NCI-H2196 treated with DMSO at 0.1 percent for 48 hours (cell line): ENCODE results near the gene GSE1.

Experiments
- DNase-seq: peaks from one replicate; lab custom pipeline; 2025; ENCODE audit not compliant: unreplicated experiment; lab: John Stamatoyannopoulos, UW

Gene GSE1

DNA sequence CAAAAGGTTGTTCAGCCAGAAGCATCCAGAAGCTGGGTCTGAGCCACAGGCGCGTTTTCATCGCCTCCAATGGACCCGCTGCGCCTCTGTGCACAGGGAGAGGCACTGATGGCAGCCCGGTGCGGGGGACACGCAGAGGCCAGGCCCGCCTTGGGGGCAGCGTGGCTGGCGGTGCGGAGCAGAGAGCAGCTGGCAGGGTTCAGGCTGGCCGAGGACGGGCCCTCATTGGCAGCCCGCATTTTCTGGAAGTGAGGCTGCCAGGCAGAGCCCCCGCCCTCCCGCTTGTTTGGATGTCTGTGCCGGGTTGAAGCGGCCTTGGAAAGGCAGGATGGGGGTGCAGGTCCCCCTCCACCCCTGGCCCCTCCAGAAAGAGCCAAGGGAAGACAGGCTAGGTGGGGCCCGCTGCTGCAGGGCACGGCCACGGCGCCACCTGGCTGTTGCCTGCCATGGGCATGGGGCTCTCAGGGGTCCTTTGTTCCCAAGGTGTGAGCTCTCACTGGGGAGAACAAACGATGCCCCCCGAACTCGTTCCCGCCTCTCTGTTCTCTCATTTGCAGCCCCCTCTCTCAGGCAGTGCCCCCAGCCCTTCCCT, 18.8 kb downstream of the GSE1 start:
- DNase-seq: no peak

DNA sequence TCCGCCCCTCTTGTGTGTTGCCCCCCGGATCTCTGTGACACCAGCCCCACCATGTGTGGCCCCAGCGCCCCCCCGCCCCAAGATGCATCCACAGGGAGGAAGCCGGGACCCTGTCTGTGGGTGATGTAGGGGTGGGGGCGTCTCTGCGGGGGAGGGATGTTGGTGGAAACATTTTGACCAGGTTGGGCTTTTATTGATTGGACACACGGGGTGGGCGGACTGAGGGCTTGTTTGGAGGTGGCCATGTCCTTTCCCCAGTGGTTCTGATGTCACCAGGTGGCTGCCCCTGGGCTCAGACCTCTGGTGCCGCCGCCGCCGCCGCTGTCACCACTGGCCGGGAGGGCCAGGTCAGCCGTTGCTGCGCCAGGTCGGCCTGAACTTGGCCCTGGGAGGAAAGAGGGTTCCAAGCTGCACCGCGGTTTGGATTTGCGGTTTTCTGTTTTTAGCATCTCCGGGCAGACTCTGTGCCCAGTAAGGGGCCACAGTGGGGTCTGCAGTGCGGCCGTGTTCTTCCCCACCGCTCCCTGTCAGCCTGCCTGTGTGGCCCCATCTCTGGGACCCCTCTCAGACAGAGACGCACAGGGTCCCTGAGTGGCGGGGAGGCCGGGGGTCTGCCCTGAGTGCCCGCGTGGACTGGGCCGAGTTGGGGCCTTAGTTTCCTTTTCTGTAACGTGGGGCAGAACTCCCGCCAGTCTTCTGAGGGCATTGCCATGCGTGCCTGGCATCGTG, 19.8 kb downstream of the GSE1 start:
- DNase-seq: no peak

DNA sequence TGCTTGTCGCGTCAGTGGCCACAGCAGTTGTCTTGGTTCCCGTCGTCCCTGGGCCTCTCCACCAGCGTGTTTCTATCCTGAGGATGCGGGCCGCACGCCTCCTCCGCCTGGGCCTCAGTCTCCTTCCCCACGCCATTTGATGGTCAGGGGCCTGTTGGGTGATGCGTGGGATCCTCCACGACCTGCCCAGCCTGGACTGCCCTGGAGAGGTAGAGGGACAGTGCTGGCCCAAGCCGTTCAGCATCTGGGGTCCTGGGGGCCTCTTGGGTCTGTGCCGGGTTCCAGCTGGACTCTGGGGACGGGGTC, 20.3 kb downstream of the GSE1 start:
- DNase-seq: no peak

DNA sequence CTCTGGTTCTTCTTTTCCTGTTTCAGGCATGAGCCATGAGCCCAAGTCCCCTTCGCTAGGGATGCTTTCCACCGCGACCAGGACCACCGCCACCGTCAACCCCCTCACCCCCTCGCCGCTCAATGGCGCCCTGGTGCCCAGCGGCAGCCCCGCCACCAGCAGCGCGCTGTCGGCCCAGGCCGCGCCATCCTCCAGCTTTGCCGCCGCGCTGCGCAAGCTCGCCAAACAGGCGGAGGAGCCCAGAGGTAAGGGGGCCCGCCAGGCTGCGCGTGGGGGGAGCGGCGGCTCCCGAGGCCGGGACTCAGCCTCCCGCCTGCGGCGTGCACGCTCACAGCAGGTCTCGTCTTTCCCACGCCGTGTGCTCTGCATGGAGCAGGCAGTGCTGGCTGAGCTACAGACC, 20.8 kb downstream of the GSE1 start:
- no peak for DNase-seq

DNA sequence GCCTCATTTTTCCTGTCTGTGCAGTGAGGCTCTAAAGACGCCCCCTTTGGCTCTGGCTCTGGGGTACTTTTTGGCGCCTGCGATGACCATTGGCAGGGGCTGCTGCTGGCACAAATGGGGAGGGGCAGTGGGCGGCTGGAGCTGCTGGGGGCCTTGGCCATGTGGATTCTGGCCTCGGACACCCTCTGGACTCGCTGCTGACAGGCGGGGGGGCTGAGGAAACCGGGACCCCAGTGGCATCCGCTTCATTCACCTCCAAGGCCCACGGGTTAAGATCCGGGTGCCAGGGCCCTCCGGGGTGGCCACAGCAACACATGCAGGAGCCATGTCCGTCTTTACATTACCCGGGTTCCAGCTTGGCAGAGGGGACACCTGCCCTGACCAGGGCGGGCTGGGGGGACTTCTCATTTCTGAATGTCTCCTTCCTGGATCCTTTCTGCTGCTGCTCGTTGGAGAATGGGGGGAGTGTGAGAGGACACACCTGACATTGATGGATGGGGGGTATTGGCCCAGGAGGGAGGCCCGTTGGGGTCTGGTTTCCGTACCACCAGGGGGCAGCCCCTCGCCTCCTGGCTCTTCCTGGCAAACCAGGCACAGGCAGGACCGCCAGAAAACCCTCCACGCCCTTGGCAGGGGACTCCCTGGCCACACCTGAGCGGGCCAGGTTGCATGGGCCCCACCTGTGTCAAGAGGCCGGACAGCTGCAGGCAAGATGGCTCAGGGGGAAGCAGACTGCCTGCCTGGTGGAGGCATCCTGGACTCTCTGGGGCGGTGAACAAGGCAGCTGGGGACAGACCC, 21.8 kb downstream of the GSE1 start:
- no peak for DNase-seq

DNA sequence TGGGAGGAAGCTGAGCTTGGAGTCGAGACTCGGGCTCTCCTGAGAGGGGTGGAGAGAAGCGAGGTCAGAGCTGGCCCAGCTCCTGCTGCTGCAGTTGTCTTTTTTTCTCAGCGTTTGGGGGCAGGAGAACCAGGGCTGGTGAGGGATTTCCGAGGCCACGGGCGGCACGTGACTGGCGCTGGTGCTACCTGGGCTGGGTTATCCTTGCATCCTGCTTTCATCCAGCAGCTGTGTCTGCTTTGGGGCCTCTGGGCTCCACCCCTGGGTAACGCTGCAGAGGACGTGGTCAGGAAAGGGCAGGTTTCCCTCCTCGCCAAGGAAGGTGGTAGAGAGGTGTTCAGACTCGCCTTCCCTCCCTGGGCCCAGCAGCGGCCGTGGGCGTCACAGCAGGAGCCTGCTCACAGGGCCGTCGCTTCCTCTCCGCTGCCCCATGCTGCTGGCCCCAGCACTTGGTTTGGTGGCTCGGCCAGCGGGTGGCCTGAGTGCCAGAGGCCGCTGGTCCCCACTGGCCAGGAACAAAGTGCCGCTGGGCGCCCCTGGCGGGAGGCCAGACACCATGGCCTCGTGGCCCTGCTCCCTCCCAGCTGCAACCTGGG, 22.5 kb downstream of the GSE1 start:
- no peak for DNase-seq

DNA sequence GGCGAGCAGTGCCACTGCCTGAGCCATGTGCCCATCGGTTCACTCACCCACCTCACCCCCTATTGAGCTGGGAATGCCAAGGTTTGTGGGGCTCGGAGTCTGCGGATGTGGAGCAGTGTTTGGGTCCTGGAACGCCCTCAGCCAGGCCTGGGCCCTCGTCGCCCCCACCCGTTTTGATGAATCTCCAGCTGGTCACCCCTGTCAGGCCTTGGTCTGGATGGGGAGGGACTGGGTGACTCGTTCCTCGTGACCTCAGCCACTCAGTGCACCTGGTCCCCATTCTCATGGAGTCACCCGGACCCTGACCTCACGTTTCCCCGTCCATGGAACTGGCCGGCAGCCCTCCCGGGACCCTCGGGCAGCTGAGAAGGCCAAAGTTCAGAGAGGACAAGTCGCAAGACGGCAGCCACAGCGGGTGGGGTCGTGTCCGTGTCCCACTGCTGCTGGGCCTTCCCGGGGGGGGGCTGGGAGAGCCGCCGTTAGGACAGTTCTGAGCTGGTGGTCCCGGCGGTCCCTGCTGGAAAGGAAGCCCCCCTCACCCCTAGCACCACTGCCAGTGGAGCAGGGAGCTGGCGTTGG, 23.2 kb downstream of the GSE1 start:
- DNase-seq: no peak

DNA sequence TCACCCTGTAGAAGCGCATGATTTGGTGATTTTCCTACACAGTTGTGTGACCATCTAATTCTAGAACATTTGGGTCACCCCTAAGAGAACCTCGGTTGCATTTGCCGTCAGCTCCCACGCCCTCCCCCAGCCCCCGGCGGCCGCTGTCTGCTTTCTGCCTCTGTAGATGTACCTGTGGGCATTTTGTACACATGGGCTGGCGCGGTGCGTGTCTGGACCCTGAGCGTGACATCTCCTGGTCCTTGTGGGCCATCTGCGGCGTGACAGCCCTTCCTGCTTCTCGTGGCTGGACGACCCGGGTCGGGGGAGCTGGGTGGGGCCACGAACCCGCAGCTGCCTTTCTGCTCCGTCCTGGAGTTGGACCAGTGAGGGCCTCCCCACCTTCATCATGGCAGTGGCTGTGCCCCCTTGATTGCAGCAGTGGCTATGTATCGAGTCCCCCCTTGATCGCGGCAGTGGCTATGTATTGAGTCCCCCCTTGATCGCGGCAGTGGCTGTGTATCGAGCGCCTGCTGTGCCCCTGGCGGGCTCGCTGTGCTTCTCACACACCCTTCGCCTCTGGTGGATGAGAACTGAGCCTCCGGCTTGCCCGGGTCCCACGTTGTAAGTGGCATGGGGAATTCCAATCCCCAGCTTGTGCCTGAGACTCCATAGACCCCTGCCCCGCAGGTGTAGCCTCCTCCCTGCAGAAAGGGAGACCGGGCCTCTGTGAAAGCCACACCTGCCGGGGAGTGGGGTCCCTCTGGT, 24.1 kb downstream of the GSE1 start:
- no peak for DNase-seq

DNA sequence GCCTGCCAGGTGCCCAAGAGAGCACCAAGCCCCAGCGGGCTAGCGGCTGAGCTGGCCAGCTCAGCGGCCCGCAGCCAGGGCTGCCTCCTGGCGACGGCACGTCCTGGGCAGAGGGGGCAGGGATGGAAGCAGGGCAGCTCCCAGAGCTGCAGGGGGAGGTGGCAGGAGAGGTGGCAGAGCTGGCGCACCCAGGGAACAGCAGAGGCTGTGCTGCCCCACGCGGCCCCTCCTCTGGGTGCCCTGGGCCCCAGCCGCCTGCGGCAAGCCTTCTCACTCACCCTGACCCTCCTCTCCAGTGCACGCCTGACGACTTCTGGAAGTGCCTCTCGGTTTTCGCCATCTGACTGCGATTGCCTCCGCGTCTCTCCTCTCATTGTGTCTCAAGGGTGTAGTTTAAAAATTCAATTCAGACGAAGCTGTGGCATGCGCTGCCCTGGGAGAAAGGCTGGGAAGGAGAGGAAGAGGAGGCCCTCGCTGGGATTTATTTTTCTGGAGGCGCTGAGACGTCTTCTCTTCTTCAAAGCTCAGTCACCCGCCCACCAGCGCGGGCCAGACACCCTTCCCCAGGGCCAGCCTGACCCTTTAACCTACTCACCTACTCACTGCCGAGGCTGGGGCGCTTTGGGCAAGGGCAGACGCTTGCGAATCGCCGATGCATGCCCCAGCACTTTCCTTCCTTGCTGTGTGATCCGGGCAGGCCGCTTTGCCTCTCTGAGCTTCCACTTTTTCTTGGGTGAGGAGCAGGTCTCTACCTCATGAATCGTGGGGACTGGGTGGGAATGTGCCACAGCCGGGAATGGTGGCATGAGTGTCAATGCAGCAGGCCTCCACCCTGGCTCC, 24.9 kb downstream of the GSE1 start:
- DNase-seq: no peak

DNA sequence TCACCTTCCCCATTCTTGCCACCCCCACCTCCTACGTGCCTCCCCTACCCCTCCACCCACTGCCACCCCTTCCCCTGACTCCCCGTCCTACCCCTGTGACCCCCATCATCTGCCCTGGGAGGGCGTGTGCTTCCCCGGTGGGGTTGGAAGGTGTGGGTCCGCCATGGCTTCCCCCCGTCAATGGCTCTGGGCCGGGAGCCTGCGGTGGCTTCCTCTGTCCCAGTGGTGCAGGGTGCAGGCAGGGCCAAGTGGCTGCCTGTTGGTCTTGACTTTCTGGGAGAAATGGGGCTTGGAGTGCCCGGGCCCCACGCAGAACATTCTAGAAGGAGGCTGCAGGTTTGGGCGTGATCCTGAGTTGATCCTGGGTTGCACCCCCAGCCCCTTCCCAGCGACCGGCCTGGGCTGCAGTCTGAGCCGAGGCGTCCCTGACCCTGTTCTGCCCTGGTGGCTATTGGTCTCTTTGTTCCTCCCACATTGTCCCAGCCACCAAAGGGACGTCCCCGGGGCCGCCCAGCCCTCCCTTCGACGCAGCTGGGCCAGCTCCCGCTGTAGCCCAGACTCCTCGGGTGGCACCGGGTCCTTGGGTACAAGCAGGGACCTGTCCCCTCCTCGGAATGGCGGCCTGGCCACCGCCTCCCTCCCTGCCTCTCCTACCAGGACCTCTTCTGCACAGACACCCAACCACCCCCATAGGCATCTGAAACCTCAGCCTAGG, 25.7 kb downstream of the GSE1 start:
- no peak for DNase-seq

DNA sequence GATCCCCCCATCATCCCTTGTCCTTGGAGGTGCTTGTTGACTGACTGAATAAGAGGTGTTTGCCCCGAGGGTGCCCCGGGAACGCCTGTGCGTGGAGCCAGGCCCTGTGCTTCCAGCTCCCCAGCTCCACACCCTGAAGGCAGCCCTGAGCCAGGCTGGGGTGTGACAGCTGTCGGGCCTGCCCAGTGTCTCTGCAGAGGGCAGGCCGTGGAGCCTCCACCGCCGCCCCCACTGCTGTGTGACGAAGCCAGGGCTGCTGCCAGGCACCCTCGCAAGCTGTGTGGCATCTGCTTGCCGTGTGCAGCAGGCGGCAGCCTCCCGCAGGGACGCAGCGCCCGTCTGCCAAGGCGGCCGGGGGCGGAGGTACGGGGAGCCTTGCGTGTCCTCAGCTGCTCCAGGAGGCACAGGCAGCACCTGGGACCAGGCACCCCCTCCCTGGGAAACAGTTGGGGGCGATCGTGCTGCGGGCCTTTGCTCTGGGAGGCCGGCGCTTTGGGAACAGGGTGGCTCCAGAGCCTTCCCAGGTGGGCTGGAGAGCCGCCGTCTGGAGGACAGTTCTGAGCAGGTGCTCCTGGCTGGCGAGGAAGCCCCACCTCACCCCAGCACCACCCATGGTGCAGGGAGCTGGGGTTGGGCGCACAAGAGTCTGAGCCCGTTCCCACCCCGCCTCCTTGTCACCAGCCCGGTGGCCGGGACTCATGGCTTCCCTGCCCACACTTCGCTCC, 26.6 kb downstream of the GSE1 start:
- peak; percentile 11 for DNase-seq

DNA sequence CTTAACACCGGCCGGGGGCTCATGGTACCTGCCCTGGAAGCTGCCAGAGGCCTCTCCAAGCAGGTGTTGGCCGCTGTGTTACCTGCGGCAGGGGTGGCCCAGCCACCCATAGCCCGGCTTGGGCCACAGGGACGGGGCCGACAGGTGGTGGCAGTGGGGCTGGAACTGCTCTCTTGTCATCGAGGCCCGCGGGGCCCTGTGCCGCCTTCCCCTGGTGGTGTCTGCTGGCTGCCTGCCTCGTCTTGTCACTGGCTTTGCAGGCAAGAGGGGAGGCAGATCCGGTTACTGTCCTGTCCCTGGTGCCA, 27.1 kb downstream of the GSE1 start:
- no peak for DNase-seq

DNA sequence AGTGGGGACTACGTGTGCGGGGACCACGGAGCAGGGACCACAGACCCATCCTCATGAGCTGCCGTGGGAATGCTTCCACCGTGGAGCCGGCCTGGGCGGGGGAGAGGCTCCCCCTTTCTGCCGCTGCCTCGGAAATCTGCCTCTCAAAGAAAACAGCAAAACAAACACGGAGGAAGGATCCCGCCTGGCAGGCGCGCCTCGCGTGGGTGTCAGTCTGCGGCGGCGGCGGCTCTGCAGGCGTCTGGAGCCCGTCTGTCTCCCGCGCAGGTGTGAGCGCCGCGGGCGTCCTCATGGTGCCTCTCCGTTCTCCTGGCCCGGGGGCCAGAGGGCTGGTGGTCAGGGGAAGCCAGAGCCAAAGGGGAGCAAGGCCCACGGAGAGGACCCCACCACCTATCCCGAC, 27.5 kb downstream of the GSE1 start:
- no peak for DNase-seq

DNA sequence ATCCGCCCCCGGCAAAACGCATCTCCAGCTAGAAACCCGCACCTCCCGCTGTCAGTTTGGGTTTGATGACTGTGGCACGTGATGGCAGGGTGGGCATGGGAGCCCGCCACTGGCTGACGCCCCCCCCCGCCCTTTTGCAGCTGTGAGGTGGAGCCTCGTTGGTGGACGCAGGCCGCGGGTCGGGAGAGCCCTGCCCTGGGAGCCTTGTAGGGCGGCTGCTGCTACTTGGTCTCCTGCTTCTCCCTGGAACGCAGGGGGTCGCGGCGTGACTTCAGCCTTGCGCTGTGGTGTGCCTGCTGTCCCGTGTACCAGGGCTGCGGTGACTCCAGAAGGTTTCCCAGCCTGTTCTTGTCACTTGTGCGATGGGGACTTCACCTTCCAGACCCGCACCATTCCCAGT, 28.2 kb downstream of the GSE1 start:
- no peak for DNase-seq

DNA sequence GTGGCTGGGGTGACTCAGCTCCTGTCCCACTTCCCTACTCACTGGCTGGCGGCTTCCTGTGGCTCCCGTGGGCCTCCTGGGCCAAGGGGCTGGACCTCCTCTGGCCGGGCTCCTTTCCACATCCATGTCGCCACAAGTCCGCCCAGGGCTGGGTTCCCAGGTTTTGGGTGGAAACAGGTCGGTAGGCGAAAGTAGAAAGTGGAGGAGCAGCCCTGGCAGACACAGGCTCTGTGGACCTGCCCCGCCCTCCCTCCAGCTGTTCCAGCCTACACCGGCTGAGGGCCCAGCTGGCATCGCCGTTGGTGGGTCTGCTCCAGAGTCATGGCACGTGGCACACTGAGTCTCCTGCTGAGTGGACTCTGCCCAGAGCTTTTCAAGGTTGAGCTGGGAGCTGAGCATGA, 28.7 kb downstream of the GSE1 start:
- DNase-seq: no peak

DNA sequence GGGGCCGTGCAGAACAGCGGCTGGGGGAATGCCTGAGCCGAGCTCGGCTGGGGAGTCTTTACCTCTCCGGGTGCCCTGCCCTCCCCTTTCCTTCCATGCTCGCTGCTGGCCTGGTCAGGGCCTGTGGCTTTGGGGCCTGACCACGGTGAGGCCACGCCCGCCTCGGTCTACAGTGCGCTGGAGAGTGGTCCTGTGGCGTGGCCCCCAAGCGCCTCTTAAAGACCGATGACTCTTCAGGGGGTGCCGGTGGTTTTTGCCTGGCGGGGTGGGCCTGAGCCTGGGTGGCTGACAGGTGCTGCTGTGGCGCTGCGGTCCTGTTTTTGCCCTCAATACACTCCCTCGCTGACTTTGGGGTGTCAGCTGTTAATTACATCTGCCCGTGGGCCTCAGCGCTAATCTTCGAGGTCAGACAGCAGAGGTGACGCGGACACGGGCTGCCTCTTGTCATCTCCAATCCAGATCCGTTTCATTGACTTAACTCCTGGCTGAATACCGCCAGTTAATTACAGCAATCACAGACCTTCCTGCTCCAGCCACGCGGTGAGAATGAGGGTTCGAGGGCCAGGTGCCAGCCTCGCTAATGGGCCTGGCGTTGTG, 29.7 kb downstream of the GSE1 start:
- no peak for DNase-seq

DNA sequence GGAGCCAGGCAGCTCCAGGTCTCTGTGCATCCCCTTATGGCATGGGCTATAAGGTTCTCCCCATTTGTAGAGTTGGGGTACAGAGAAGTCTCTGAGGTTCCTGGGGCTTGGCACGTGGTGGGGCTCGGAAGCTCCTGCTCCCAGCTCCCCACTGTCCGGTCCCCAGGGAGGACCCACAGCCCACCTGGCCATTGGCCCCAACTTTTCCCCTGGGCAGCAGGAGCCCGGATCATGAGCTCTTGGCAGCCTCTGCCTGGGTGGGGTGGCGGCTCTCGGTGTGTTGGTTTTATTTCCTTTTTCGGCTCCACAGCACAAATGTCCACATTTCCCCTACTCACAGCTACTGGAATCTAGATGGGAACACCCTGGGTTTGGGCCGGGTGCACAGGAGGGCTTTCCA, 30.5 kb downstream of the GSE1 start:
- DNase-seq: no peak

DNA sequence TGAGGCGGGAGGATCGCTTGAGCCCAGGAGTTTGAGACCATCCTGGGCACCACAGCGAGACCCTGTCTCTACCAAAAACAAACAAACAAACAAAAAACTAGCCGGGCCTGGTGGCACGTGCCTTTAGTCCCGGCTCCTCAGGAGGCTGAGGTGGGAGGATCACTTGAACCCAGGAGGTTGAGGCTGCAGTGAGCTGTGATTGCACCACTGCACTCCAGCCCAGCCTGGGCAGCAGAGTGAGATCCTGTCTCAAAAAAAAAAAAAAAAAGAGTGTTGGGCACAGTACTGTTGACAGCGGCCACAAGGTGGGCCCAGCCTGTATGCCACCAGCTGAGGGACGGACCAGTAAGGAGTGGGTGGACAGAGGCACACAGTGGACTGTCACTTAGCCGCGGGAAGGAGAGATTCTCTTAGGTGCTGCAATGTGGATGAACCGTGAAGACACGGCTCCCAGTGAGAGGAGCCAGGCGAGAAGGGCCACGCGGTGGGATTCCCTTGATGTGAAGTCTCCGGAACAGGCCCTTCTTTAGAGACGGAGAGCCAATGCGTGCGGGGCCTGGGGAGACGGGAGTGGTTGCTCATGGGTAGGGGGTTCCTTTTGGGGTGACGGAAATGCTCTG, 31.1 kb downstream of the GSE1 start:
- DNase-seq: no peak
